Cardiac ventricle fibroblast (primary cell): ENCODE results near the gene ATP2A3. TPM values are rescaled to one million over a fixed set of nuclear protein-coding genes. Genes with fewer than 3 reads are reported as not detected.

Source experiments
- total RNA-seq: library from RNA; depleted of rRNA; stranded (reverse); fragments of >200 nt; gene quantifications from 2 replicates; pipeline ENCODE4 v1.2.3, GENCODE V29; 2015

ATP2A3 gene
- total RNA-seq: 0.06 TPM in 1 of 2 replicates, not detected in the other

DNA sequence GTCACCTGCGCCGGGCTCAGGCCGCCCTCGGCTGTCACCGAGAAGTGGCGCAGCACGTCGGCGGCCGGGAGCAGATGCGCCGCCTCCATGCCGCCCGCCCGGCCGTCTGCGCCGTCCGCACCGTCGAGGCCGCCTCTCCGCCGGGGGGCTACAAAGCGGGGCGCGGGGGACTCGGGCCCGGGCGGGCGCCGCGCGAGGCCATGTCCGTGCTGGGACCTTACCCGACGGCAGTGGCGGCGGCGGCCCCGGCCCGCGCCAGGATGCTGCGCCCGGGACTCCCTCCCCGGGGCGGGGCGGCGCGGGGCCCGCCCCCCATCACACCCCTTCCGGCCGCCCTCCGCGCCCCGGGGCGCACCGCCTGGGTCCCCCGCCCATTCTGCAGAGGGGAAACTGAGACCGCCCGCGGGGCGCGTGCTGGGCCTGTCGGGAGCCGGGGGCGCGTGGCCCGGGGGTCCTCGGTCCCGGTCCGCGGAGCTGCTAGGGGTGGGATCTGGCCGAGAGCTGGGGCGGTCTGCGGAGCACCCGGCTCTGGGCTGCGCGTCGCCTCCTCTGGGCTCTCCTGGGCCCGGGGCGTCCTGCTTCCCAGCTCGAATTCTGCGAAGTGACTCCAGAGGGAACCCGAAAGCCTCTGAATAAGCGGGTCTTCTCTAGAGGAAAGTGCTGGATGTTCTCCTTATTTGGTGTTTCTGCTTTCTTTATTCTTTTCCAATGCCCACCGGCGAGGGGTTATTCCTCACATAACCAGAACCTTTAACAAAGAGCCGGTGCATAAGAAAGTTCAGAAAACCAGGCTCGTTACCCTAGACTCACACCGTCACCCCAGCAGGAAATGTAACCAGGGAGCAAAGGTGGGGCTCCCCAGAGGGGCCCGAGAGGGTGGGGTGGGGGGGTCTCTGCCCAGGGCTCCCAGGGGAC is at the start of gene ATP2A3:
TSS of gene ATP2A3 (minus strand) at position 235 of the 915 bp plus-strand sequence. CDS start at position 89, 146 bp downstream.

DNA sequence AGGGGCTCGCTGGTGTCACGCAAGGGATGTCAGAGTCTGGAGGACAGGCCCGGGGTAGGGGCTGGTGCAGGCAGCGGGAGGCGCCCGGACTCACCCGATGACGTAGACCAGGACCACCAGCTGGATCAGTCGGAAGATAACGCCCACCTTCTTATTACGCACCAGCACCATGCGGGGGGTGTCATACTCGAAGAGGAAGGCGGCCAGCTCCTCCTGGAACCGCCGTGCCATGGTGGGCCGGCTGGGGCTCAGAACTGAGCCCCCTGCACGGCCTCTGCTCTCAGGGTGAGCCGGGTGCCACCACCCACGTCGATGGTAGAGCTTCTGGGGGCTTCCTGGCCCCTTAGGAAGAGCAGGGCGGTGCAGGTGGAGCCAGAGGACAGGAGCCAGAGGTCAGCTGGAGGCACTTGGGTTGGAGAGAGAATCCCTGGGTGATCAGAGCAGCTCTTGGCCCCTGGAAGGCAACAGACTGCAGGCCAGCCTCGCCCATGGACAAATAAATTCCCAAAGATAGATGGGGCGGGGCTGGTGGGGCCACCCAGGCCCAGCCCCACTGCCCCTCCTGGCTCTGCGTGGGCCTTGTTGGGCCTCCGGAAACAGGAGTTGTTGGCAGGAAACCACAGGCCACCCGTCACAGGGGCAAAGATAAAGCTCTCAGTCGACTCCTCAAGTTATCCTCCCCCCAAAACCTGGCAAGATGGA is 48.1 kb downstream of the ATP2A3 start, which contains the start of gene P2RX1:
TSS of gene P2RX1 (minus strand) at position 471 of the 702 bp plus-strand sequence. CDS start at position 231, 240 bp downstream.

GRCh38 chr17:3893003-3893719 is 71.1 kb downstream of the ATP2A3 start, which contains the start of gene CAMKK1:
CAMKK1 (minus strand) TSS chr17:3893053; CDS start chr17:3885687, 7,366 bp downstream.

Other genes with a start within 250 kb of the ATP2A3 start
- 0.31 and 1.6 TPM in 2 replicates for gene HASPIN, start 240.5 kb downstream of the ATP2A3 start, total RNA-seq
- gene ITGAE, start 163.2 kb downstream of the ATP2A3 start, total RNA-seq: 5.7 and 13.4 TPM in 2 replicates
- 12.6 and 15.4 TPM in 2 replicates for gene NCBP3, start 118.2 kb downstream of the ATP2A3 start, total RNA-seq
- gene CAMKK1, start 71.4 kb downstream of the ATP2A3 start, total RNA-seq: 3.3 and 3.5 TPM in 2 replicates
- not detected in 2 replicates for gene P2RX1, start 48.0 kb downstream of the ATP2A3 start, total RNA-seq
- 22.0 and 24.5 TPM in 2 replicates for gene ZZEF1, start 178.6 kb upstream of the ATP2A3 start, total RNA-seq
- gene CYB5D2, start 178.8 kb upstream of the ATP2A3 start, total RNA-seq: 36.6 and 49.7 TPM in 2 replicates